WTC11 (cell line): ENCODE data around the gene PRSS48. TPM values are rescaled to one million over a fixed set of nuclear protein-coding genes. Genes with fewer than 3 reads are reported as not detected.
A peak's percentile ranks its signal among the peaks of the same experiment; 100 is the strongest.

Experiments used
- ATAC-seq: fragments of 200-7000 bp; cut with Tn5 transposase; 2 replicates; pipeline ENCODE4 v1.10.0; 2021; ENCODE audit warnings: mild to moderate bottlenecking, moderate library complexity
- CTCF ChIA-PET: fragments of 300-600 bp; sonication (Branson Sonifier 250); formaldehyde crosslinking; loops from one replicate; lab custom pipeline; 2021; ENCODE audit warnings: antibody characterized with exemption; lab: Charles Lee
- POLR2A ChIA-PET: fragments of 350-600 bp; sonication (Branson Sonifier 250); formaldehyde crosslinking; loops from one replicate; lab custom pipeline; 2021; ENCODE audit warnings: antibody characterized with exemption; lab: Charles Lee
- DNase-seq: peaks from one replicate; pipeline ENCODE4 v3.0.0; 2021; ENCODE audit warnings: low spot score
- H3K27ac Mint-ChIP-seq: 2 replicates; pipeline ENCODE4 v1.8.0; 2021; ENCODE audit warnings: mixed read lengths
- H3K27me3 Mint-ChIP-seq: 2 replicates; pipeline ENCODE4 v1.8.0; 2021; ENCODE audit warnings: low read depth, mild to moderate bottlenecking, moderate library complexity, mixed read lengths
- H3K36me3 Mint-ChIP-seq: 2 replicates; pipeline ENCODE4 v1.8.0; 2021; ENCODE audit warnings: mixed read lengths
- H3K4me1 Mint-ChIP-seq: 2 replicates; pipeline ENCODE4 v1.8.0; 2022; ENCODE audit warnings: mixed read lengths
- H3K4me3 Mint-ChIP-seq: 2 replicates; pipeline ENCODE4 v1.8.0; 2021; ENCODE audit warnings: mild to moderate bottlenecking, moderate library complexity, mixed read lengths
- H3K9me3 Mint-ChIP-seq: 2 replicates; pipeline ENCODE4 v1.8.0; 2021; ENCODE audit warnings: mixed read lengths
- FOXK1 ChIP-seq: sonication (generic); formaldehyde crosslinking; IDR thresholded peaks from 2 replicates; pipeline ENCODE4 v1.8.0; 2022; ENCODE audit warnings: mild to moderate bottlenecking, moderate library complexity, missing genetic modification reagents
- FOXP1 ChIP-seq: sonication (generic); formaldehyde crosslinking; IDR thresholded peaks from 2 replicates; pipeline ENCODE4 v1.8.0; 2022; ENCODE audit warnings: missing genetic modification reagents, mild to moderate bottlenecking, moderate library complexity, borderline replicate concordance
- GRHL2 ChIP-seq: fragments of 250-450 bp; sonication (Bioruptor Pico); IDR thresholded peaks from 2 replicates; pipeline ENCODE4 v1.8.0; 2022; ENCODE audit warnings: mild to moderate bottlenecking, moderate library complexity; ENCODE audit not compliant: insufficient replicate concordance, severe bottlenecking
- GTF2I ChIP-seq: fragments of 250-450 bp; sonication (Bioruptor Pico); conservative IDR thresholded peaks from 2 replicates; pipeline ENCODE4 v1.4.0; 2021; ENCODE audit warnings: mild to moderate bottlenecking
- KAT7 ChIP-seq: sonication (generic); formaldehyde crosslinking; IDR thresholded peaks from 2 replicates; pipeline ENCODE4 v1.8.1; 2023; ENCODE audit warnings: missing genetic modification reagents, mild to moderate bottlenecking, borderline replicate concordance
- NR3C1 ChIP-seq: sonication (generic); formaldehyde crosslinking; conservative IDR thresholded peaks from 2 replicates; pipeline ENCODE4 v1.8.1; 2023; ENCODE audit warnings: low read depth, mild to moderate bottlenecking, missing genetic modification reagents
- RORB ChIP-seq: fragments of 250-450 bp; sonication (Bioruptor Pico); IDR thresholded peaks from 2 replicates; pipeline ENCODE4 v1.9.0; 2021; ENCODE audit warnings: mild to moderate bottlenecking
- SMAD3 ChIP-seq: sonication (generic); formaldehyde crosslinking; IDR thresholded peaks from 2 replicates; pipeline ENCODE4 v1.8.0; 2022; ENCODE audit warnings: missing genetic modification reagents, mild to moderate bottlenecking, borderline replicate concordance
- SOX15 ChIP-seq: fragments of 250-450 bp; sonication (Bioruptor Pico); IDR thresholded peaks from 2 replicates; pipeline ENCODE4 v1.9.0; 2021; ENCODE audit warnings: mild to moderate bottlenecking
- SP1 ChIP-seq: sonication (generic); formaldehyde crosslinking; conservative IDR thresholded peaks from 2 replicates; pipeline ENCODE4 v1.8.1; 2022; ENCODE audit warnings: missing genetic modification reagents
- ZNF219 ChIP-seq: sonication (generic); formaldehyde crosslinking; IDR thresholded peaks from 2 replicates; pipeline ENCODE4 v1.8.0; 2023; ENCODE audit warnings: missing genetic modification reagents, mild to moderate bottlenecking, borderline replicate concordance
- ZNF232 ChIP-seq: sonication (generic); formaldehyde crosslinking; IDR thresholded peaks from 2 replicates; pipeline ENCODE4 v1.8.0; 2022; ENCODE audit warnings: mild to moderate bottlenecking, missing genetic modification reagents
- ZNF263 ChIP-seq: sonication (generic); formaldehyde crosslinking; IDR thresholded peaks from 2 replicates; pipeline ENCODE4 v1.8.1; 2022; ENCODE audit warnings: low read depth, mild to moderate bottlenecking, moderate library complexity, missing genetic modification reagents
- total RNA-seq: library from RNA; stranded (reverse); gene quantifications from 3 replicates; pipeline ENCODE4 v1.2.3, GENCODE V29; 2021
- TF ChIP-seq, protein P1 (sequence below): sonication (generic); formaldehyde crosslinking; IDR thresholded peaks from 2 replicates; pipeline ENCODE4 v1.8.0; 2022; ENCODE audit warnings: mild to moderate bottlenecking, missing genetic modification reagents
- TF ChIP-seq, protein P2 (sequence below): fragments of 250-450 bp; sonication (Bioruptor Pico); IDR thresholded peaks from 2 replicates; pipeline ENCODE4 v2.1.2; 2022; ENCODE audit warnings: mild to moderate bottlenecking, moderate library complexity
- TF ChIP-seq, protein P3 (sequence below): sonication (generic); formaldehyde crosslinking; IDR thresholded peaks from 2 replicates; pipeline ENCODE4 v1.8.1; 2023; ENCODE audit warnings: mild to moderate bottlenecking, missing genetic modification reagents, moderate library complexity
- TF ChIP-seq, protein P4 (sequence below): fragments of 200-600 bp; IDR thresholded peaks from 2 replicates; pipeline ENCODE4 v1.8.0; 2022; ENCODE audit warnings: antibody characterized with exemption
- TF ChIP-seq, protein P5 (sequence below): sonication (generic); formaldehyde crosslinking; IDR thresholded peaks from 2 replicates; pipeline ENCODE4 v1.8.1; 2023; ENCODE audit warnings: mild to moderate bottlenecking, missing genetic modification reagents
- TF ChIP-seq, protein P6 (sequence below): fragments of 250-450 bp; sonication (Bioruptor Pico); IDR thresholded peaks from 2 replicates; pipeline ENCODE4 v1.9.0; 2021; ENCODE audit warnings: mild to moderate bottlenecking
- TF ChIP-seq, protein P7 (sequence below): sonication (generic); formaldehyde crosslinking; IDR thresholded peaks from 2 replicates; pipeline ENCODE4 v1.8.1; 2022; ENCODE audit warnings: missing genetic modification reagents, borderline replicate concordance
- TF ChIP-seq, protein P8 (sequence below): sonication (generic); formaldehyde crosslinking; IDR thresholded peaks from 2 replicates; pipeline ENCODE4 v1.8.1; 2022; ENCODE audit warnings: mild to moderate bottlenecking, missing genetic modification reagents, moderate library complexity, borderline replicate concordance
- TF ChIP-seq, protein P9 (sequence below): sonication (generic); formaldehyde crosslinking; IDR thresholded peaks from 2 replicates; pipeline ENCODE4 v1.8.0; 2022; ENCODE audit warnings: mild to moderate bottlenecking, missing genetic modification reagents

Gene PRSS48
- total RNA-seq, 1 experiment from 2014 or later, result not detected

DNA sequence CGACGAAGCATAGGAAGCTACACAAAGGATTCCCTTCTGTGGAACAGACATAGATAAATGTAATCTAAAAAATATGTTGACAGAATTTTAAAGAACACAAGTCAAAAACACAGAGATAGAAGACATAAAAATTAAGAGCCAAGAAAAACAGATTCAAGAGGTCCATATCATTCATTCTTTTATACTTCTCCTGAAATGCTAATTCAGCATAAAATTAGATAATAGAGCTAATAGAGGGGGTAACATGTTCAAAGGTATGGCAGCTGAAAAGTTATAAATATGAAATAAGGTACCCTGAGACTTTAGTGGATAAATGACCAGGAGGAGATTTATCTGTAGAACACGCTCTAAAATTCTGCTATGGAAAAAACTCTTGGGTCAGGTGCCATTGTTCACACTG lies 37.4 kb upstream of the PRSS48 start:
- Mint-ChIP-seq H3K27me3 (no peaks in the 10 kb centered on the region), H3K9me3 (peaks cover 15% of the 10 kb centered on the region), H3K27ac (peak overlapping the region; percentile 51), H3K36me3 (peaks cover 14% of the 10 kb centered on the region), H3K4me3 (no peak overlapping the region), H3K4me1 (peaks cover 26% of the 10 kb centered on the region)
- ChIA-PET POLR2A (no interaction called here), CTCF (interaction anchor here (0.8 kb wide), 1 partner anchor 86 kb away, joined by 3 read pairs; the partner anchor contains the start of gene SH3D19)
- TF ChIP-seq RORB (CRISPR knock-in tag), result no peak
- no peak for TF ChIP-seq SMAD3 (CRISPR knock-in tag)
- no peak for TF ChIP-seq ZNF219 (CRISPR knock-in tag)
- no peak for ATAC-seq
- DNase-seq, result no peak

DNA sequence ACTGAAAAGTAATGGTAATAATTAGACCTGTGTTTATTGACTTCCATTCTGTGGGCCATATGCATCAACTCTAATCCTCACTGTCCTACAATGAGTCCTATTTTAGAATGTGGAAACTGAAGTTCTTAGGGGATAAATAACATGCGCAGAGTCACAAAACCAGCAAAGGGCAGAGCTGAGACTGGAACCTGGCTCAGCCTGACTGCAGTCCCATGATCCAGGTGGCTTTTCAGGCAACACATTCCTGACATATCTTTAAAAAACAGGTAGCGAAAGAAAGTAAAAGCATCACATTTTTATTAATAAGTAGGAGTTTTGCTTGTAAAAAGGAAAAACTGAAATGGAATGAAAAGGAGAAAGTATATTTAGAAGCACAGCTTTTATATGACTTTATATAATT lies 34.7 kb upstream of the PRSS48 start:
- Mint-ChIP-seq H3K4me1 (peaks cover 45% of the 10 kb centered on the region), H3K27me3 (no peaks in the 10 kb centered on the region), H3K4me3 (no peak overlapping the region), H3K27ac (peak overlapping the region; percentile 94), H3K9me3 (0 out of 2 replicates have a peak, but pooled peaks cover 6% of the 10 kb centered on the region), H3K36me3 (peaks cover 6% of the 10 kb centered on the region)
- ChIA-PET POLR2A (interaction anchor here (0.9 kb wide), 1 partner anchor 15 kb away, joined by 3 read pairs; no protein-coding TSS in a partner anchor), CTCF (interaction anchor here (0.8 to 1.2 kb wide), 2 partner anchors 31 to 371 kb away, joined by 3 read pairs; no protein-coding TSS in a partner anchor)
- ATAC-seq (peak; percentile 65), DNase-seq (no peak)
- no peak for TF ChIP-seq FOXP1 (CRISPR knock-in tag)
- no peak for TF ChIP-seq GTF2I (CRISPR knock-in tag)
- TF ChIP-seq GRHL2 (CRISPR knock-in tag), result no peak
- TF ChIP-seq, protein P1, sequence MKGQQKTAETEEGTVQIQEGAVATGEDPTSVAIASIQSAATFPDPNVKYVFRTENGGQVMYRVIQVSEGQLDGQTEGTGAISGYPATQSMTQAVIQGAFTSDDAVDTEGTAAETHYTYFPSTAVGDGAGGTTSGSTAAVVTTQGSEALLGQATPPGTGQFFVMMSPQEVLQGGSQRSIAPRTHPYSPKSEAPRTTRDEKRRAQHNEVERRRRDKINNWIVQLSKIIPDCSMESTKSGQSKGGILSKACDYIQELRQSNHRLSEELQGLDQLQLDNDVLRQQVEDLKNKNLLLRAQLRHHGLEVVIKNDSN, result no peak
- no peak for TF ChIP-seq FOXK1
- TF ChIP-seq SOX15 (CRISPR knock-in tag), result no peak
- TF ChIP-seq SP1 (CRISPR knock-in tag), result no peak
- no peak for TF ChIP-seq KAT7 (CRISPR knock-in tag)
- TF ChIP-seq, protein P2, sequence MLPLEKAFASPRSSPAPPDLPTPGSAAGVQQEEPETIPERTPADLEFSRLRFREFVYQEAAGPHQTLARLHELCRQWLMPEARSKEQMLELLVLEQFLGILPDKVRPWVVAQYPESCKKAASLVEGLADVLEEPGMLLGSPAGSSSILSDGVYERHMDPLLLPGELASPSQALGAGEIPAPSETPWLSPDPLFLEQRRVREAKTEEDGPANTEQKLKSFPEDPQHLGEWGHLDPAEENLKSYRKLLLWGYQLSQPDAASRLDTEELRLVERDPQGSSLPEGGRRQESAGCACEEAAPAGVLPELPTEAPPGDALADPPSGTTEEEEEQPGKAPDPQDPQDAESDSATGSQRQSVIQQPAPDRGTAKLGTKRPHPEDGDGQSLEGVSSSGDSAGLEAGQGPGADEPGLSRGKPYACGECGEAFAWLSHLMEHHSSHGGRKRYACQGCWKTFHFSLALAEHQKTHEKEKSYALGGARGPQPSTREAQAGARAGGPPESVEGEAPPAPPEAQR (CRISPR knock-in tag), result no peak
- TF ChIP-seq, protein P3, sequence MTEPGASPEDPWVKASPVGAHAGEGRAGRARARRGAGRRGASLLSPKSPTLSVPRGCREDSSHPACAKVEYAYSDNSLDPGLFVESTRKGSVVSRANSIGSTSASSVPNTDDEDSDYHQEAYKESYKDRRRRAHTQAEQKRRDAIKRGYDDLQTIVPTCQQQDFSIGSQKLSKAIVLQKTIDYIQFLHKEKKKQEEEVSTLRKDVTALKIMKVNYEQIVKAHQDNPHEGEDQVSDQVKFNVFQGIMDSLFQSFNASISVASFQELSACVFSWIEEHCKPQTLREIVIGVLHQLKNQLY, result no peak
- no peak for TF ChIP-seq NR3C1 (CRISPR knock-in tag)
- TF ChIP-seq, protein P4, sequence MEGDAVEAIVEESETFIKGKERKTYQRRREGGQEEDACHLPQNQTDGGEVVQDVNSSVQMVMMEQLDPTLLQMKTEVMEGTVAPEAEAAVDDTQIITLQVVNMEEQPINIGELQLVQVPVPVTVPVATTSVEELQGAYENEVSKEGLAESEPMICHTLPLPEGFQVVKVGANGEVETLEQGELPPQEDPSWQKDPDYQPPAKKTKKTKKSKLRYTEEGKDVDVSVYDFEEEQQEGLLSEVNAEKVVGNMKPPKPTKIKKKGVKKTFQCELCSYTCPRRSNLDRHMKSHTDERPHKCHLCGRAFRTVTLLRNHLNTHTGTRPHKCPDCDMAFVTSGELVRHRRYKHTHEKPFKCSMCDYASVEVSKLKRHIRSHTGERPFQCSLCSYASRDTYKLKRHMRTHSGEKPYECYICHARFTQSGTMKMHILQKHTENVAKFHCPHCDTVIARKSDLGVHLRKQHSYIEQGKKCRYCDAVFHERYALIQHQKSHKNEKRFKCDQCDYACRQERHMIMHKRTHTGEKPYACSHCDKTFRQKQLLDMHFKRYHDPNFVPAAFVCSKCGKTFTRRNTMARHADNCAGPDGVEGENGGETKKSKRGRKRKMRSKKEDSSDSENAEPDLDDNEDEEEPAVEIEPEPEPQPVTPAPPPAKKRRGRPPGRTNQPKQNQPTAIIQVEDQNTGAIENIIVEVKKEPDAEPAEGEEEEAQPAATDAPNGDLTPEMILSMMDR, result no peak
- TF ChIP-seq, protein P5, sequence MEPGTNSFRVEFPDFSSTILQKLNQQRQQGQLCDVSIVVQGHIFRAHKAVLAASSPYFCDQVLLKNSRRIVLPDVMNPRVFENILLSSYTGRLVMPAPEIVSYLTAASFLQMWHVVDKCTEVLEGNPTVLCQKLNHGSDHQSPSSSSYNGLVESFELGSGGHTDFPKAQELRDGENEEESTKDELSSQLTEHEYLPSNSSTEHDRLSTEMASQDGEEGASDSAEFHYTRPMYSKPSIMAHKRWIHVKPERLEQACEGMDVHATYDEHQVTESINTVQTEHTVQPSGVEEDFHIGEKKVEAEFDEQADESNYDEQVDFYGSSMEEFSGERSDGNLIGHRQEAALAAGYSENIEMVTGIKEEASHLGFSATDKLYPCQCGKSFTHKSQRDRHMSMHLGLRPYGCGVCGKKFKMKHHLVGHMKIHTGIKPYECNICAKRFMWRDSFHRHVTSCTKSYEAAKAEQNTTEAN (CRISPR knock-in tag), result no peak
- TF ChIP-seq ZNF232, result no peak
- no peak for TF ChIP-seq ZNF263 (CRISPR knock-in tag)
- TF ChIP-seq, protein P6, sequence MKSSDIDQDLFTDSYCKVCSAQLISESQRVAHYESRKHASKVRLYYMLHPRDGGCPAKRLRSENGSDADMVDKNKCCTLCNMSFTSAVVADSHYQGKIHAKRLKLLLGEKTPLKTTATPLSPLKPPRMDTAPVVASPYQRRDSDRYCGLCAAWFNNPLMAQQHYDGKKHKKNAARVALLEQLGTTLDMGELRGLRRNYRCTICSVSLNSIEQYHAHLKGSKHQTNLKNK (CRISPR knock-in tag), result no peak
- TF ChIP-seq, protein P7, sequence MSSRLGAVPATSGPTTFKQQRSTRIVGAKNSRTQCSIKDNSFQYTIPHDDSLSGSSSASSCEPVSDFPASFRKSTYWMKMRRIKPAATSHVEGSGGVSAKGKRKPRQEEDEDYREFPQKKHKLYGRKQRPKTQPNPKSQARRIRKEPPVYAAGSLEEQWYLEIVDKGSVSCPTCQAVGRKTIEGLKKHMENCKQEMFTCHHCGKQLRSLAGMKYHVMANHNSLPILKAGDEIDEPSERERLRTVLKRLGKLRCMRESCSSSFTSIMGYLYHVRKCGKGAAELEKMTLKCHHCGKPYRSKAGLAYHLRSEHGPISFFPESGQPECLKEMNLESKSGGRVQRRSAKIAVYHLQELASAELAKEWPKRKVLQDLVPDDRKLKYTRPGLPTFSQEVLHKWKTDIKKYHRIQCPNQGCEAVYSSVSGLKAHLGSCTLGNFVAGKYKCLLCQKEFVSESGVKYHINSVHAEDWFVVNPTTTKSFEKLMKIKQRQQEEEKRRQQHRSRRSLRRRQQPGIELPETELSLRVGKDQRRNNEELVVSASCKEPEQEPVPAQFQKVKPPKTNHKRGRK (CRISPR knock-in tag), result no peak
- TF ChIP-seq, protein P8, sequence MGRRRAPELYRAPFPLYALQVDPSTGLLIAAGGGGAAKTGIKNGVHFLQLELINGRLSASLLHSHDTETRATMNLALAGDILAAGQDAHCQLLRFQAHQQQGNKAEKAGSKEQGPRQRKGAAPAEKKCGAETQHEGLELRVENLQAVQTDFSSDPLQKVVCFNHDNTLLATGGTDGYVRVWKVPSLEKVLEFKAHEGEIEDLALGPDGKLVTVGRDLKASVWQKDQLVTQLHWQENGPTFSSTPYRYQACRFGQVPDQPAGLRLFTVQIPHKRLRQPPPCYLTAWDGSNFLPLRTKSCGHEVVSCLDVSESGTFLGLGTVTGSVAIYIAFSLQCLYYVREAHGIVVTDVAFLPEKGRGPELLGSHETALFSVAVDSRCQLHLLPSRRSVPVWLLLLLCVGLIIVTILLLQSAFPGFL, result no peak
- no peak for TF ChIP-seq ZNF219 (CRISPR knock-in tag)
- TF ChIP-seq, protein P9, sequence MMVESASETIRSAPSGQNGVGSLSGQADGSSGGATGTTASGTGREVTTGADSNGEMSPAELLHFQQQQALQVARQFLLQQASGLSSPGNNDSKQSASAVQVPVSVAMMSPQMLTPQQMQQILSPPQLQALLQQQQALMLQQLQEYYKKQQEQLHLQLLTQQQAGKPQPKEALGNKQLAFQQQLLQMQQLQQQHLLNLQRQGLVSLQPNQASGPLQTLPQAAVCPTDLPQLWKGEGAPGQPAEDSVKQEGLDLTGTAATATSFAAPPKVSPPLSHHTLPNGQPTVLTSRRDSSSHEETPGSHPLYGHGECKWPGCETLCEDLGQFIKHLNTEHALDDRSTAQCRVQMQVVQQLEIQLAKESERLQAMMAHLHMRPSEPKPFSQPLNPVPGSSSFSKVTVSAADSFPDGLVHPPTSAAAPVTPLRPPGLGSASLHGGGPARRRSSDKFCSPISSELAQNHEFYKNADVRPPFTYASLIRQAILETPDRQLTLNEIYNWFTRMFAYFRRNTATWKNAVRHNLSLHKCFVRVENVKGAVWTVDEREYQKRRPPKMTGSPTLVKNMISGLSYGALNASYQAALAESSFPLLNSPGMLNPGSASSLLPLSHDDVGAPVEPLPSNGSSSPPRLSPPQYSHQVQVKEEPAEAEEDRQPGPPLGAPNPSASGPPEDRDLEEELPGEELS (CRISPR knock-in tag), result no peak
